DOHH2 (cell line): ENCODE measurements around the gene KCNK15.

Experiments used
- EZH2phosphoT487 ChIP-seq: fragments of 200-600 bp; sonication (generic); IDR thresholded peaks from 2 replicates; pipeline ENCODE4 v1.6.1; 2017; ENCODE audit warnings: borderline replicate concordance, mild to moderate bottlenecking, antibody characterized with exemption, low read length, moderate library complexity, mixed read lengths
- TF ChIP-seq, protein P1 (sequence below): fragments of 200-600 bp; sonication (generic); IDR thresholded peaks from one replicate; pipeline ENCODE4 v1.5.1; 2014; ENCODE audit warnings: antibody characterized with exemption, mild to moderate bottlenecking, low read depth, low read length; ENCODE audit not compliant: poor library complexity, severe bottlenecking

DNA sequence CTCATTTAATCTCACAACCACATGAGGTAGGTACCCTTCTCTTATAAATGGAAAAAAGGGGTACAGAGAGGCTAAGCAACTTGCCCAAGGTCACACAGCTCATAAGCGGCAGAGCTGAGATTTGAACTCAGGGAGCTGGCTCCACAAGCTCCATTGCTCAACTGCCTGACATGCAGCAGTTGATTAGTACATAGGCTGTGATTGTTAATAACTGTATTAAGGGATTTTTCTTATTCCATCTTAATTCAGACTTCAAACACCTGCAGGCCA is 23.9 kb upstream of the KCNK15 start:
- TF ChIP-seq, protein P1, sequence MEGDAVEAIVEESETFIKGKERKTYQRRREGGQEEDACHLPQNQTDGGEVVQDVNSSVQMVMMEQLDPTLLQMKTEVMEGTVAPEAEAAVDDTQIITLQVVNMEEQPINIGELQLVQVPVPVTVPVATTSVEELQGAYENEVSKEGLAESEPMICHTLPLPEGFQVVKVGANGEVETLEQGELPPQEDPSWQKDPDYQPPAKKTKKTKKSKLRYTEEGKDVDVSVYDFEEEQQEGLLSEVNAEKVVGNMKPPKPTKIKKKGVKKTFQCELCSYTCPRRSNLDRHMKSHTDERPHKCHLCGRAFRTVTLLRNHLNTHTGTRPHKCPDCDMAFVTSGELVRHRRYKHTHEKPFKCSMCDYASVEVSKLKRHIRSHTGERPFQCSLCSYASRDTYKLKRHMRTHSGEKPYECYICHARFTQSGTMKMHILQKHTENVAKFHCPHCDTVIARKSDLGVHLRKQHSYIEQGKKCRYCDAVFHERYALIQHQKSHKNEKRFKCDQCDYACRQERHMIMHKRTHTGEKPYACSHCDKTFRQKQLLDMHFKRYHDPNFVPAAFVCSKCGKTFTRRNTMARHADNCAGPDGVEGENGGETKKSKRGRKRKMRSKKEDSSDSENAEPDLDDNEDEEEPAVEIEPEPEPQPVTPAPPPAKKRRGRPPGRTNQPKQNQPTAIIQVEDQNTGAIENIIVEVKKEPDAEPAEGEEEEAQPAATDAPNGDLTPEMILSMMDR = no peak
- no peak for TF ChIP-seq EZH2phosphoT487
